ENCODE data around the gene ZNF580. TPM values are rescaled to one million over a fixed set of nuclear protein-coding genes. Genes with fewer than 3 reads are reported as not detected.

The ZNF580 gene
- total and polyA plus RNA-seq, 2 of the 8 experiments (the other 6 are each of a cell fraction or from before 2014, with no cell fraction given), result 12.0 to 24.6 TPM

DNA sequence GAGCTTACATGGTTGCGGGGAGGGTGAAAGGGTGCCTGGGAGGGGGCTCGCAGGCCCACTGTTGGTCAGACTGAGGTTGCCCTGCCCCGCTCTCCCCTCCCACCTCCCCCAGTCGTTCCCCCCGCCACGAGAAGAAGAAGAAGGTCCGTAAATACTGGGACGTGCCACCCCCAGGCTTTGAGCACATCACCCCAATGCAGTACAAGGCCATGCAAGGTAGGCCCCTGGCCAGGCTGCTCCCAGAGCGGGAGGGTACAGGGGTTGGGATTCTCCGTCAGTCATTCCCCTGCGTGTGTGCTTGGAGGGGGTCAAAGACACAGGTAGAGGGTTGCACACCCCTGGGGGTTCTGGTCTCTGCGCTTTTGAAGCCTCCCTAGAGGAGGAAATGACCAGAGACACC, 19.6 kb downstream of the ZNF580 start:
- H4K91ac ChIP-seq (replicated peaks; ENCODE audit: insufficient read length, low read length), result no peak overlapping the region
- H2BK12ac ChIP-seq (ENCODE audit: low read depth, low read length), result no peak overlapping the region
- peaks cover 29 to 50% (median 41%) of the 10 kb centered on the region in 4 experiments for H3K36me3 ChIP-seq (ENCODE audit: control insufficient read depth in 2 of 4, insufficient read depth in 4 of 4, low read length in 3 of 4)
- H2BK15ac ChIP-seq (ENCODE audit: low read length), result no peak overlapping the region
- FAIRE-seq (no peak), DNase-seq (ENCODE audit: low read depth in 1 of 2, low spot score in 2 of 2) (no peak)
- H3K79me2 ChIP-seq (ENCODE audit: control insufficient read depth in 1 of 2, insufficient read depth in 2 of 2, low read length in 2 of 2), result peaks cover 48 to 88% of the 10 kb centered on the region in 2 experiments
- H3K4ac ChIP-seq (replicated peaks; ENCODE audit: insufficient read length, low read depth, low read length), result no peak overlapping the region
- peaks cover 3 to 16% (median 10%) of the 10 kb centered on the region in 4 experiments; a peak in 6 of 7 replicates for H3K4me1 ChIP-seq (replicated peaks in 1 of 4; ENCODE audit: control insufficient read depth in 3 of 4, insufficient read depth in 4 of 4, low read length in 3 of 4)
- H2BK120ac ChIP-seq (replicated peaks; ENCODE audit: low read depth, low read length), result no peak overlapping the region
- peak overlapping the region; percentile 20; the same call in 1 of the 2 replicates for H4K8ac ChIP-seq (ENCODE audit: extremely low read depth, insufficient read depth, low read length)
- ChIA-PET CTCF (ENCODE audit: partially characterized antibody) (interaction anchor here (1.9 kb wide), 1 partner anchor 11 kb away, joined by 9 read pairs; no protein-coding TSS in a partner anchor), POLR2A (ENCODE audit: partially characterized antibody) (interaction anchor here (0.8 to 5.8 kb wide), 2 partner anchors 9 to 13 kb away, joined by 4 to 75 read pairs; partner anchors contain the start of gene CCDC106)
- no peak overlapping the region for H3K4me2 ChIP-seq (ENCODE audit: insufficient read depth in 1 of 2, low read depth in 2 of 2, low read length in 2 of 2)
- H3K23me2 ChIP-seq (ENCODE audit: low read depth, low read length), result peaks cover 11% of the 10 kb centered on the region
- H4K20me1 ChIP-seq (replicated peaks in 1 of 2; ENCODE audit: control insufficient read depth in 1 of 2, insufficient read depth in 2 of 2, low read length in 2 of 2), result peaks cover 37 to 45% of the 10 kb centered on the region in 2 experiments
- no peak overlapping the region for H3K14ac ChIP-seq (ENCODE audit: insufficient read length)
- no peak overlapping the region for H3K9ac ChIP-seq (replicated peaks in 1 of 4; ENCODE audit: extremely low read depth in 1 of 4, low read depth in 3 of 4, low read length in 3 of 4)
- H2AK5ac ChIP-seq (ENCODE audit: low read depth, low read length), result no peak overlapping the region
- no peak overlapping the region for H3K4me3 ChIP-seq (ENCODE audit: extremely low read depth in 1 of 4, insufficient read depth in 2 of 4, low read depth in 3 of 4, low read length in 4 of 4)
- no peak overlapping the region for H4K5ac ChIP-seq (ENCODE audit: insufficient read length, low read depth, low read length)
- H3K56ac ChIP-seq (replicated peaks; ENCODE audit: insufficient read length, low read depth, low read length), result no peak overlapping the region
- H3K27me3 ChIP-seq (replicated peaks in 1 of 4; ENCODE audit: control insufficient read depth in 3 of 4, extremely low read depth in 1 of 4, insufficient read depth in 3 of 4, low read length in 3 of 4), result no peaks in the 10 kb centered on the region
- H3K18ac ChIP-seq (ENCODE audit: extremely low read depth, low read length), result no peak overlapping the region
- peaks cover 10% of the 10 kb centered on the region; the same call in 1 of the 2 replicates for H3K79me1 ChIP-seq (ENCODE audit: low read depth, low read length)
- H2AFZ ChIP-seq (ENCODE audit: low read length), result no peak overlapping the region
- no peaks in the 10 kb centered on the region for H3K9me3 ChIP-seq (ENCODE audit: insufficient read depth in 2 of 2, low read depth in 1 of 2, low read length in 1 of 2)
- H2BK5ac ChIP-seq (ENCODE audit: low read depth, low read length), result no peak overlapping the region
- no peak overlapping the region for H2BK20ac ChIP-seq (ENCODE audit: low read length)
- WGBS, 2 experiments (ENCODE audit: extremely low coverage in 1 of 2, insufficient coverage in 1 of 2, insufficient read length in 1 of 2, insufficient replicate concordance in 2 of 2, low coverage in 1 of 2, low lambda C conversion rate in 2 of 2, missing lambda C conversion rate in 1 of 2), result 86% methylated on average over 6 of the region's 12 CpGs; no CpG with 5 or more reads in 1 of the 2 experiments
- no peak overlapping the region for H3K27ac ChIP-seq (ENCODE audit: low read depth, low read length)
- no peak overlapping the region for H3K23ac ChIP-seq (ENCODE audit: insufficient read length)
- TF ChIP-seq SIRT6 (IDR thresholded peaks at IDR 0.05; ENCODE audit: low read length) (no peak), TBP (IDR thresholded peaks at IDR 0.05; ENCODE audit: low read depth, low read length) (no peak), SIN3A (conservative IDR thresholded peaks at IDR 0.05 in 1 of 2, IDR thresholded peaks at IDR 0.05 in 1 of 2; ENCODE audit: low read depth in 1 of 2, low read length in 2 of 2) (no peak), TCF12 (IDR thresholded peaks at IDR 0.05; ENCODE audit: low read depth, low read length) (no peak), JUN (IDR thresholded peaks at IDR 0.05; ENCODE audit: low read depth, low read length) (no peak), KDM4A (IDR thresholded peaks at IDR 0.05; ENCODE audit: low read depth, low read length, severe bottlenecking) (no peak), POLR2A (IDR thresholded peaks at IDR 0.05; ENCODE audit: control extremely low read depth in 1 of 2, low read depth in 2 of 2, low read length in 2 of 2) (no peak), SRF (IDR thresholded peaks at IDR 0.05; ENCODE audit: low read depth, low read length) (no peak), RNF2 (IDR thresholded peaks at IDR 0.05; ENCODE audit: borderline replicate concordance, low read depth, low read length, missing control alignments, poor library complexity, severe bottlenecking) (no peak), YY1 (IDR thresholded peaks at IDR 0.05; ENCODE audit: low read depth, low read length) (no peak), HDAC6 (IDR thresholded peaks at IDR 0.05; ENCODE audit: low read depth, low read length) (no peak), HDAC2 (IDR thresholded peaks at IDR 0.05; ENCODE audit: borderline replicate concordance in 1 of 2, low read depth in 2 of 2, low read length in 2 of 2) (no peak), TAF7 (optimal IDR thresholded peaks at IDR 0.05; ENCODE audit: borderline replicate concordance, low read depth, low read length) (no peak), POLR2AphosphoS5 (IDR thresholded peaks at IDR 0.05; ENCODE audit: low read depth, low read length) (no peak)

Data from H1 (cell line).